CD4-positive, alpha-beta T cell treated with Interleukin-4 for 1 hour (primary cell): Measurements from ENCODE around the gene IFNL2.

ENCODE experiments used
- DNase-seq, 2 donors: peaks; one replicate each; pipeline ENCODE4 v3.0.0-alpha.2; 2020 to 2022

Gene IFNL2

DNA sequence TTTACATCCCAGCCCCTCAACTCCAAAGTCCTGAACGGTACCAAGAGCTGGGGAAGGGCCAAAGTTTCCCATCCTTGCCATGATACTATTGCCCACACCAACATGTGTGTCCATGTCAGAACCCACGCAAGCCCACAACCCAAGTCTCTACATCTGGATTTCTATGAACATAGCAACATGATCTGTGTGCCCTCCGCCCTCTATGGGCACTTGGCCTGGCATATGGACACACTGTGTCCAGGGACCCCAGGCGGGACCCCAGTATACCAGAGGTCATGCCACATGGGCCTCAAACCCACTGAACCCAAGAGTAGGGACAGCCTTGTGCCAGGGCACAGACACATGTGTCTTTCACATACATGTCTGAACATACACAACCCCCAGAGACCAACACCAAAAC is 50.5 kb downstream of the IFNL2 start:
- DNase-seq = no peak

DNA sequence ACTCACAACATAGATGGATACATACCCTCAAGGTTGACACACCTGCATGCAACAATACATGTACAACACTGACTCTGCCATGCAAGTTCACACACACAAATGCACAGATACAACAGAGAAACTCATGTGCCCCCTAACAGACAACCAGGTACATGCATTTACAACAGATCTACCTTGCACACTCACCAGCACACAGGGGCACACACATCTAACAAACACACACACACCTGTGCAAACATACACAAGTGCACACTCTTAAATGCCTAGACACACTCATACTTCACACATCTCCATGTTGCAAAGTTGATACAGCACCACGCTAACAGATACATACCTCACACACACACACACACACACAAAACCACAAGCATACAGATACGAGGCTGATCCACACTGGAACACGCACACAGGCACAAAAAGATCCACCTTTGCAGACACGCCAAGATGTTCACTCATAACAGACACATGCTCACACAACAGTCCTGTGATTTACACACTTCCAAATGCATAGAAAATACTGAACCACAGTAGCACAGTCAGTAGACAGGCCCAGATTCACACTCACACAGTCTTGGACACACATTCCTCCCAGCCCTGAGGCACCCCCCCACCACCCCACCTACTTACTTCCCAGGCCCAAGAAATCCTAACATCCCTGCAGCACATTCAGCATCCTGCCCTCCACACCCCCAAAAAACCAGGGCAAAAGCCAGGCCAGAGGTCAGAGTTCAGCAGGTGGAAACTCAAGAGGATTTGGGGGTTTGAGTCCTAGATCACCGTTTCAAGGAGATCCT is 51.1 kb downstream of the IFNL2 start:
- no peak for DNase-seq
